Stimulated activated naive B cell treated with anti-CD40 and anti-IgM and Interleukin-4, amounts not matched to agents 10 μg/mL and 1 μg/mL and 100 μg/mL, for 72 hours (primary cell): ENCODE data around the gene UBE2M.
"Not testable (repeated sequence)": the region's sequence is repeated elsewhere in the genome, so short reads cannot be mapped to it uniquely, and the experiment has no call there.

Source experiments
- ATAC-seq, 2 donors: fragments of 150-1000 bp; cut with Tn5 transposase; replicated peaks; 2 replicates each; pipeline ENCODE4 v1.10.0; 2021; ENCODE audit warnings: moderate library complexity in 1 of 2
- DNase-seq: peaks from one replicate; pipeline ENCODE4 v3.0.0; 2021
- H3K27ac Mint-ChIP-seq: one replicate; pipeline ENCODE4 v1.8.0; 2022; ENCODE audit warnings: mild to moderate bottlenecking, mixed read lengths
- H3K27me3 Mint-ChIP-seq, 2 donors: one replicate each; pipeline ENCODE4 v1.8.0; 2022; ENCODE audit warnings: mixed read lengths in 2 of 2
- H3K36me3 Mint-ChIP-seq, 2 donors: one replicate each; pipeline ENCODE4 v1.8.0; 2022; ENCODE audit warnings: mixed read lengths in 2 of 2, mild to moderate bottlenecking in 1 of 2
- H3K4me1 Mint-ChIP-seq, 2 donors: one replicate each; pipeline ENCODE4 v1.8.0; 2022; ENCODE audit warnings: mixed read lengths in 2 of 2, mild to moderate bottlenecking in 1 of 2
- H3K4me3 Mint-ChIP-seq, 2 donors: one replicate each; pipeline ENCODE4 v1.8.0; 2022; ENCODE audit warnings: mild to moderate bottlenecking in 2 of 2, mixed read lengths in 2 of 2, moderate library complexity in 1 of 2
- H3K9me3 Mint-ChIP-seq, 2 donors: one replicate each; pipeline ENCODE4 v1.8.0; 2022; ENCODE audit warnings: mixed read lengths in 2 of 2, mild to moderate bottlenecking in 1 of 2

The UBE2M gene

GRCh38 chr19:58558066-58558622, at the start of gene UBE2M:
Gene UBE2M, minus strand, starts transcription at chr19:58558611. Its CDS starts 230 bp downstream, at chr19:58558381.
- H3K36me3 Mint-ChIP-seq = peaks cover 46 to 68% of the 10 kb centered on the region in 2 donors

GRCh38 chr19:58607213-58607612, 48.8 kb upstream of the UBE2M start:
- not testable (repeated sequence) for ATAC-seq, H3K27ac Mint-ChIP-seq, H3K4me1 Mint-ChIP-seq, H3K27me3 Mint-ChIP-seq, H3K4me3 Mint-ChIP-seq, DNase-seq, H3K9me3 Mint-ChIP-seq, H3K36me3 Mint-ChIP-seq

More at GRCh38 chr19:58558066-58558622, at the start of gene UBE2M:
- Mint-ChIP-seq H3K27ac (peak within 1 kb of the TSS; percentile 100), H3K27me3 (no peaks in the 10 kb centered on the region), H3K4me1 (peaks cover 56 to 93% of the 10 kb centered on the region in 2 donors), H3K4me3 (peak within 1 kb of the TSS; percentile 97 to 98), H3K9me3 (no peaks in the 10 kb centered on the region)
- DNase-seq = no peak
- ATAC-seq = peak; percentile 4 to 5

DNA sequence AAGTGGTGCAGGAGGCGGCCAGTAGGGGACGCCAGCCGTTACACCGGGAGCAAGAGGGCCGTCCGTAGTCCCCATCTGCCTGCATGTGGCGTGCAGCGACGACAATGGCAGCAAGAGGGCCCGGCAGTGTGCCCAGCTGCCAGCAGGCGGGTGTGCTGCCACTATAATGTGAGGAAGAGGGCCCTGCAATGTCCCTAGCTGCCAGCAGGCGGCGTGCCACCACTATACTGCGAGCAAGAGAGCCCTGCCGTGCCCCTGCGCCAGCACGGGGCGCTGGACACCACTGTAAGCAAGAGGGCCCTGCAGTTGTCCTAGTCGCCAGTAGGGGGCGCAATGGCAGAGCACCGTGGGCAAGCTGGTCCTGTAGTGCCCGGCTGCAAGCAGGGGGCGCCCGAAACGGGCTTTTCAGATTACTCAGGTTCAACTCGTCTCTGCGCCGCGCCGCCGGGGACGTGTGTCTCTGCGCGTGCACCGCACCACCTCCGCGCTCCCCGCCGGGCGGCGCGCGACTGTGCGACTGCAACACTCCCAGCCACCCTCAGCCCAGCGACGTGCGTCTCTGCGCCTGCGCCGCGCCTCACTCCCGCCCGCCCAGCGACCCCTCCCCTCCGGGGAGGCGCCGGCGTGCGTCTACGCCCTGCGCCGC, 48.0 kb upstream of the UBE2M start:
- H3K27me3 Mint-ChIP-seq, H3K4me3 Mint-ChIP-seq, H3K4me1 Mint-ChIP-seq, H3K27ac Mint-ChIP-seq, H3K9me3 Mint-ChIP-seq, DNase-seq, ATAC-seq, H3K36me3 Mint-ChIP-seq: not testable (repeated sequence)

DNA sequence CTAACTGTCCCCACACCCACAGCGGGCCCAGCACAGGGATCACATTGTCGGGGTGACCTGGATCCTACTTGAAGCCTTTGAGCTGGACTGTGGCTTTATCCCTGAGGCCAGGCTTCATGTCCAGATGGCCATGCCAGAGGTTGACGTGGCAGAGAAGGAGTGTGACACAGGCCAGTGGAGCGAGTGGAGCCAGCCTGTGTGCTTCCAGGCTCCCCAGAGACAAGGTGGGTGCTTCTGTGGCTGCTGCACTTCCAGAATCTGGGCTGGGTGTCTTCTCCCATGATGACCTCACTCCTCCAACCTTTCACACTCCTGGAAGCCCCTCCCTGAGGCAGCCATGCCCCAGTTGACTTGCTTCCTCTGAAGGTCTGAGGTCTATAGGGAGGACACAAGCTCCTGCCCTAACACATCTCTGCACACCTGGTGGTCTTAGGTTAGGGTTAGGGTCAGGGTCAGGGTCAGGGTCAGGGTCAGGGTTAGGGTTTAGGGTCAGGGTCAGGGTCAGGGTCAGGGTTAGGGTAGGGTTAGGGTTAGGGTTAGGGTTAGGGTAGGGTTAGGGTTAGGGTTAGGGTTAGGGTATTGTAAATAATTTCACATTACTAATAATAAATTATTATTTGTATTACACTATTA, 27.8 kb upstream of the UBE2M start:
- Mint-ChIP-seq H3K9me3 (peaks cover 0 to 2% of the 10 kb centered on the region in 2 donors), H3K36me3 (peaks cover 12 to 29% of the 10 kb centered on the region in 2 donors), H3K27me3 (no peaks in the 10 kb centered on the region), H3K27ac (no peak overlapping the region), H3K4me1 (peaks cover 13 to 15% of the 10 kb centered on the region in 2 donors), H3K4me3 (no peak overlapping the region)
- DNase-seq (no peak), ATAC-seq (no peak)

- no peak overlapping the region for H3K4me3 Mint-ChIP-seq
- peaks cover 0 to 2% of the 10 kb centered on the region in 2 donors for H3K9me3 Mint-ChIP-seq
- peaks cover 19% of the 10 kb centered on the region in 2 donors for H3K4me1 Mint-ChIP-seq
- H3K27ac Mint-ChIP-seq = no peak overlapping the region
- DNase-seq = no peak
- no peak for ATAC-seq
- H3K27me3 Mint-ChIP-seq = no peaks in the 10 kb centered on the region
- H3K36me3 Mint-ChIP-seq = peaks cover 14 to 32% of the 10 kb centered on the region in 2 donors
These were observed 27.2 kb upstream of the UBE2M start for GRCh38 chr19:58585442-58586132.

GRCh38 chr19:58584498-58585441, 26.4 kb upstream of the UBE2M start:
- DNase-seq (no peak), ATAC-seq (no peak)
- H3K4me1 Mint-ChIP-seq = peaks cover 21 to 24% of the 10 kb centered on the region in 2 donors
- H3K27ac Mint-ChIP-seq = no peak overlapping the region
- peaks cover 0 to 2% of the 10 kb centered on the region in 2 donors for H3K9me3 Mint-ChIP-seq
- peaks cover 15 to 32% of the 10 kb centered on the region in 2 donors for H3K36me3 Mint-ChIP-seq
- H3K4me3 Mint-ChIP-seq = no peak overlapping the region
- no peaks in the 10 kb centered on the region for H3K27me3 Mint-ChIP-seq

DNA sequence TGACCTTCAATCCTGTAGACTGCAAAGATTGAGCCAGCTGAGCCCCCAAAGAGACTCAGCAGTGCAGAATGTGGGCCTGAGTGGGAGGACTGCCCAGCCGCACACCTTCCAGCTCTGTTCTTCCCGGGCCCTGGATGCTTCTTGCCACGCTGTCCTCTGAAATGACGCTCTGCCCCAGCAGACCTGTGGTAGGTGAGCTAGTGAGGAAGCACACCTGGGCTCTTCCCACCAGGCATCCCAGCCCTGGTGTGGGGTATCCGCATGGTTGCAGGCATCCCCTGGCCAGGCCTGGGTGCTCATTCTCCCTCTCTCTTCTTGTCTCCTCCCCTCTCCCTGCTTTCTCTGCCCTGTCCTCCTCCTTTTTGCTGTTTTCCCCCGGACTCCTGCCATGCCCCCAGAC, 24.6 kb upstream of the UBE2M start:
- ATAC-seq = no peak

DNA sequence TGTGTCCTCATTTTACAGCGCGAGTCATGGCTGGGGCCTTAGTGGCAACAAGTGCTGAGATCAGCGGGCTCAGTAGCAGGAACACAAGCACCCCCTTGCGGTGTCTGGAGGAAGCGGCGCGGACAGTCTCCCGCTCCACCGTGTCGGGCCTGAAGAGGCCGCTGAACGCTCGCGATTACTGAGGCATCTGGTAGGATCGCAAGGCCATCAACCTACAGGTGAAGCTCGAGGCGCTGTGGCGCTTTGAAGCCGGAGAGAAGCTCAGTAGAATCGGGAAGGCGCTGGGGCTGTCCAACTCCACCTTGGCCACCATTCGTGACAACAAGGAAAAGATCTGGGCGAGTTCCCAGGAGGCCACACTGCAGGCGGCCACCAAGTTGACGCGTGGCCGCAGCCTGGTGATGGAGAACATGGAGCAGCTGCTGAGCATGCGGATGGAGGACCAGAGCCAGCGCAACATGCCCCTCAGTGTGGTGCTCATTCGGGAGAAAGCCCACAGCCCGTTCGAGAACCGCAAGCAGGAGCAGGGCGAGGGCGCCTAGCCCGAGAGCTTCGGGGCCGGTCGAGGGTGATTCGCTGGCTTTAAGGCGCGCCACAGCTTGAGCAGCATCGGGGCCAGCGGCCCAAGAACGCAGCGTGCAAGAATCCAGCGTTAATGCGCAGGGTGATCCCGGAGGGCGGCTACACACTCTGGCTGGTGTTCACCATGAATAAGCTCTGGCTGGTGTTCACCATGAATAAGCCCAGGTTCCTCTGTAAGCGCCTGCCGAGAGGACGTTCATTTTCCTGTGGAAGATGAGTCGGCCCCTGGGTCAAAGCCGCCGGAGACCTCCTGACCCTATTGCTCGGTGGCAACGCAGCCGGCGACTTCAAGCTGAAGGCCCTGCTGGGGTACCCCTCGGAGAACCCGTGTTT, 23.1 kb upstream of the UBE2M start:
- ATAC-seq (peak; percentile 97 to 98), DNase-seq (peak; percentile 80)
- Mint-ChIP-seq H3K36me3 (peaks cover 29 to 49% of the 10 kb centered on the region in 2 donors), H3K27ac (peak overlapping the region; percentile 68), H3K9me3 (peaks cover 0 to 2% of the 10 kb centered on the region in 2 donors), H3K4me1 (peaks cover 42 to 50% of the 10 kb centered on the region in 2 donors), H3K27me3 (no peaks in the 10 kb centered on the region), H3K4me3 (no peak overlapping the region)

More for the DNA sequence above, 24.6 kb upstream of the UBE2M start:
- Mint-ChIP-seq H3K27me3 (no peaks in the 10 kb centered on the region), H3K36me3 (peaks cover 26 to 44% of the 10 kb centered on the region in 2 donors), H3K9me3 (peaks cover 0 to 2% of the 10 kb centered on the region in 2 donors), H3K27ac (no peak overlapping the region), H3K4me3 (no peak overlapping the region), H3K4me1 (peaks cover 36 to 42% of the 10 kb centered on the region in 2 donors)
- no peak for DNase-seq

GRCh38 chr19:58579473-58580142, 21.2 kb upstream of the UBE2M start:
- Mint-ChIP-seq H3K4me1 (peaks cover 34 to 44% of the 10 kb centered on the region in 2 donors), H3K36me3 (peaks cover 29 to 40% of the 10 kb centered on the region in 2 donors), H3K4me3 (no peak overlapping the region), H3K9me3 (peaks cover 0 to 2% of the 10 kb centered on the region in 2 donors), H3K27me3 (no peaks in the 10 kb centered on the region), H3K27ac (no peak overlapping the region)
- DNase-seq (no peak), ATAC-seq (no peak)

DNA sequence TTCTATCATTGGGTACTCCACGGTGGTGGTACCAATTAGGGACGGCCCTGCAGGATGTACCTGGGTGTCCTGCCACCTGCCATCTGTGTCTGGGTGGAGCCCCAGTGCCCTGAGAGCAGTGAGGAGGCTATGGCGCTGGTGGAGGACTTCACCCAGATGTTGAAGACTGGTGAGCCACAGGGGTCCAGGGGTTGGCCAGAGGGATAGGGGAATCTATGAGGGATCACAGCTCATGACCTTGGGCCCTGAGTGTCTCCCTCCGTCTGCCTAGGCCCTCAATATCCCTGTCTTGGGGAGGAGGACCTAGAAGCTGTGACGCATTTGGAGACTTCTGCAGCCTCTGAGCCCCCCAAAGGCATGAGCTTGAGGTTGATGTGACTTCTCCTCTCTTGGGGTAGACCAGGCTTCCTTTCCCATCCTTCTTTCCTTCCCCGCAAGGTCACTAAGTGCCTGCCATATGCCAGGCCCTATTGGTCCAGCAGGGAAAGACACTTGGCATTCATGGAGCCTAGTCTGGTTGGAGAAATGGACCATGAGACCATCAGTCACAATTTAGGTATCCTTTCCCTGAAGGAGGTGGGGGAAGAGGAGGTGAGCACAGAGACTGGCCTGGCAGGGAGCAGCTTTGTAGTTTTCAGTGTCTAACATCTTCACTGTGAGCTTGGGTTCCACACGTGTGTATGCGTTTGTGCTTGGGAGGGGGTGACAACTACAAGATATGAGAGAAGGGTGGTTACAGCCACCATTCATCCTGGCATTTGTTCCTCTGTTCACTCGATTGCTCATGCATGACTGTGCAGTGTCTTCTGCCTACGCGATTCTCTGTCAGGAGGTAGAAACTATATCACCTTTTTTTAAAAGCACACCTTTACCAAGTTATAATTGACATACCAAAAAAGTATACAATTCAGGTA, 19.9 kb upstream of the UBE2M start:
- H3K4me3 Mint-ChIP-seq = peak overlapping the region; percentile 33 to 58
- H3K36me3 Mint-ChIP-seq = peaks cover 28 to 36% of the 10 kb centered on the region in 2 donors
- H3K27me3 Mint-ChIP-seq = no peaks in the 10 kb centered on the region
- DNase-seq (no peak), ATAC-seq (no peak)
- H3K27ac Mint-ChIP-seq = peak overlapping the region; percentile 40
- peaks cover 0 to 2% of the 10 kb centered on the region in 2 donors for H3K9me3 Mint-ChIP-seq
- peaks cover 40 to 55% of the 10 kb centered on the region in 2 donors for H3K4me1 Mint-ChIP-seq

DNA sequence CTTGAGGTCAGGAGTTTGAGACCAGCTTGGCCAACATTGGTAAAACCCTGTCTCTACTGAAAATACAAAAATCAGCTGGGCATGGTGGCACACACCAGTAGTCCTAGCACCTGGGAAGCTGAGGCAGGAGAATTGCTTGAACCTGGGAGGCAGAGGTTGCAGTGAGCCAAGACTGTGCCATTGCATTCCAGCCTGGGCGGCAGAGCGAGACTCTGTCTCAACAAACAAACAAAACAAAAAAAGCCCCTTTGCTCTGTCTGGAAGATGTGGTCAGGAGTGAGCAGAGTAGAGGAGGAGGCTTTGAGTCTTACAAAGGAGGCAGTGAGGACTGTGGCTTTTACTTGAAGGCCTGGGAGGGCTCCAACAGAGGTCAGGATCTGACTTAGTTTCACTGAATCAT, 19.2 kb upstream of the UBE2M start:
- not testable (repeated sequence) for DNase-seq, H3K27me3 Mint-ChIP-seq, H3K9me3 Mint-ChIP-seq, H3K27ac Mint-ChIP-seq, ATAC-seq
- H3K4me1 Mint-ChIP-seq = peaks cover 40 to 57% of the 10 kb centered on the region in 2 donors
- peaks cover 22 to 30% of the 10 kb centered on the region in 2 donors for H3K36me3 Mint-ChIP-seq
- H3K4me3 Mint-ChIP-seq = peak overlapping the region in 1 of 2 donors; percentile 58
